PC-9 (cell line): Measurements from ENCODE around the gene E4F1. TPM values are rescaled to one million over a fixed set of nuclear protein-coding genes. Genes with fewer than 3 reads are reported as not detected.

Source experiments
- BruUV-seq: library from RNA; stranded (reverse); fragments of 400-500 nt; replicated peaks from 2 replicates; lab custom pipeline; 2021; lab: Mats Ljungman, UMichigan
- CTCF ChIA-PET: fragments of 300-600 bp; sonication (Branson Sonifier 250); formaldehyde crosslinking; loops from one replicate; lab custom pipeline; 2022; ENCODE audit warnings: antibody characterized with exemption; lab: Charles Lee
- POLR2A ChIA-PET: fragments of 300-600 bp; sonication (Branson Sonifier 250); formaldehyde crosslinking; loops from one replicate; lab custom pipeline; 2022; ENCODE audit warnings: antibody characterized with exemption; ENCODE audit not compliant: unreplicated experiment; lab: Charles Lee
- DNase-seq, 2 experiments: peaks; one replicate each; pipeline versions ENCODE4 v3.0.0 to v3.0.0-alpha.2; 2015 to 2022; ENCODE audit warnings: mixed read lengths in 1 of 2
- H2AFZ ChIP-seq: fragments of 200-600 bp; sonication (generic); 2 replicates; pipeline ENCODE4 v1.8.1; 2017; ENCODE audit warnings: antibody characterized with exemption
- H3F3A ChIP-seq: fragments of 200-600 bp; sonication (generic); 2 replicates; pipeline ENCODE4 v1.8.1; 2017; ENCODE audit warnings: antibody characterized with exemption, mild to moderate bottlenecking, low read depth; ENCODE audit not compliant: insufficient read depth
- H3K27ac ChIP-seq: fragments of 200-600 bp; sonication (generic); 2 replicates; pipeline ENCODE4 v1.6.1; 2016; ENCODE audit warnings: mixed run types
- H3K27me3 ChIP-seq: fragments of 200-600 bp; sonication (generic); 2 replicates; pipeline ENCODE4 v1.6.1; 2016; ENCODE audit warnings: low read depth, mixed run types; ENCODE audit not compliant: insufficient read depth
- H3K36me3 ChIP-seq: fragments of 200-600 bp; sonication (generic); 2 replicates; pipeline ENCODE4 v1.6.1; 2016; ENCODE audit warnings: low read depth, mixed run types
- H3K4me1 ChIP-seq: fragments of 200-600 bp; sonication (generic); replicated peaks from 2 replicates; pipeline ENCODE4 v1.6.1; 2016; ENCODE audit warnings: mixed run types; ENCODE audit not compliant: insufficient read depth
- H3K4me2 ChIP-seq: fragments of 200-600 bp; sonication (generic); 2 replicates; pipeline ENCODE4 v1.6.1; 2017; ENCODE audit warnings: mixed run types
- H3K4me3 ChIP-seq: fragments of 200-600 bp; sonication (generic); 2 replicates; pipeline ENCODE4 v1.6.1; 2016; ENCODE audit warnings: mixed run types
- H3K79me2 ChIP-seq: fragments of 200-600 bp; sonication (generic); 2 replicates; pipeline ENCODE4 v1.6.1; 2017; ENCODE audit warnings: low read depth, mixed run types
- H3K9me2 ChIP-seq: fragments of 200-600 bp; sonication (generic); 2 replicates; pipeline ENCODE4 v1.8.1; 2017; ENCODE audit warnings: mild to moderate bottlenecking; ENCODE audit not compliant: insufficient read depth
- H3K9me3 ChIP-seq: fragments of 200-600 bp; sonication (generic); 2 replicates; pipeline ENCODE4 v1.8.1; 2016; ENCODE audit warnings: low read depth; ENCODE audit not compliant: insufficient read depth
- H4K20me1 ChIP-seq: fragments of 200-600 bp; sonication (generic); 2 replicates; pipeline ENCODE4 v1.8.1; 2017; ENCODE audit not compliant: insufficient read depth
- EZH2 ChIP-seq: fragments of 200-600 bp; sonication (generic); IDR thresholded peaks from 2 replicates; pipeline ENCODE4 v1.8.0; 2017; ENCODE audit warnings: antibody characterized with exemption, low read depth
- intact Hi-C: fragments of 100-400 bp; cut with micrococcal nuclease; formaldehyde crosslinking; loops from one replicate; pipeline ENCODE4 v1.10.0; 2022; ENCODE audit not compliant: unreplicated experiment
- total RNA-seq: library from RNA; stranded (reverse); gene quantifications from 2 replicates; pipeline ENCODE4 v1.2.3, GENCODE V29; 2021
- TF ChIP-seq, protein P1 (sequence below): fragments of 200-600 bp; sonication (generic); conservative IDR thresholded peaks from 2 replicates; pipeline ENCODE4 v1.6.1; 2017; ENCODE audit warnings: mixed run types, antibody characterized with exemption, mild to moderate bottlenecking, moderate library complexity

Gene E4F1
- total RNA-seq, 1 experiment from 2014 or later: 38.8 TPM

DNA sequence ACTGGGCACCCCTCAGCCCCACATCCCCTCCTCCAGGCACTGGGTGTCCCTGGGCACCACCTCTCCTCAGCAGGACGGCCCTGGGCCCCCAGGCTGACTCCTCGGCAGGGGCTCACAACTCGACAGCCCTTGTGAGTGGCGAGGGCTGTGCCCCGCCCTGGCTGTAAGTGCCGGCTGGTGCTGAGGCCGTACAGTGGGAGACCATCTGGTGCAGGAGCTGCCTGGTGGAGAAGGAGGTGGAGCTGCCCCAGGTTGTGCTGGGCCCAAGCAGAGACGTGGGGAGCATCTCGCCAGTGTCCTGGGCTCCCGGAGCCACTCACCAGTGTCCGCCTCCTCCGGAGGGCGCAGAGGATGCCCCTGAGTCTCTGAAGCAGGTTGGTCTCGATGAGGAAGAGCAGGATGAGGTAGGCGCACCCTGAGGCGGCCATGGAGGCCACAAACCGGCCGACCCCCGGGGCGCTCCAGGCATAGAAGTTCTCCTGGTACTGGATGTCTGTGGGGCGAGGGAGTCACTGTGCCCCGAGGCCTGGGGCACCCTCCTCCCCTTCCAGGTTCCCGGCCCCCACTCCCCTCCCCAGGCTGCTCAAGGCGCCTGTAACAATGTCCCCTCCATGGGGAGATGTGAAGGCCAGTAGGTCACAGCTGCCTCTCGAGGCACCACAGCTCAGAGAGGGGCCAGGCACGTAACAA lies 59.6 kb downstream of the E4F1 start:
- Histone ChIP-seq H3K4me3 (no peak overlapping the region), H3F3A (no peaks in the 10 kb centered on the region), H3K36me3 (no peaks in the 10 kb centered on the region), H3K27me3 (peaks cover 85% of the 10 kb centered on the region), H3K27ac (no peak overlapping the region), H4K20me1 (no peaks in the 10 kb centered on the region), H3K9me3 (no peaks in the 10 kb centered on the region), H3K9me2 (no peaks in the 10 kb centered on the region), H2AFZ (no peak overlapping the region), H3K79me2 (no peaks in the 10 kb centered on the region), H3K4me2 (no peak overlapping the region), H3K4me1 (no peaks in the 10 kb centered on the region)
- DNase-seq: no peak
- intact Hi-C loops: no loop called here
- POLR2A ChIA-PET: no interaction called here
- CTCF ChIA-PET: no interaction called here
- BruUV-seq: no TSS peak
- TF ChIP-seq EZH2: no peak
- TF ChIP-seq, protein P1, sequence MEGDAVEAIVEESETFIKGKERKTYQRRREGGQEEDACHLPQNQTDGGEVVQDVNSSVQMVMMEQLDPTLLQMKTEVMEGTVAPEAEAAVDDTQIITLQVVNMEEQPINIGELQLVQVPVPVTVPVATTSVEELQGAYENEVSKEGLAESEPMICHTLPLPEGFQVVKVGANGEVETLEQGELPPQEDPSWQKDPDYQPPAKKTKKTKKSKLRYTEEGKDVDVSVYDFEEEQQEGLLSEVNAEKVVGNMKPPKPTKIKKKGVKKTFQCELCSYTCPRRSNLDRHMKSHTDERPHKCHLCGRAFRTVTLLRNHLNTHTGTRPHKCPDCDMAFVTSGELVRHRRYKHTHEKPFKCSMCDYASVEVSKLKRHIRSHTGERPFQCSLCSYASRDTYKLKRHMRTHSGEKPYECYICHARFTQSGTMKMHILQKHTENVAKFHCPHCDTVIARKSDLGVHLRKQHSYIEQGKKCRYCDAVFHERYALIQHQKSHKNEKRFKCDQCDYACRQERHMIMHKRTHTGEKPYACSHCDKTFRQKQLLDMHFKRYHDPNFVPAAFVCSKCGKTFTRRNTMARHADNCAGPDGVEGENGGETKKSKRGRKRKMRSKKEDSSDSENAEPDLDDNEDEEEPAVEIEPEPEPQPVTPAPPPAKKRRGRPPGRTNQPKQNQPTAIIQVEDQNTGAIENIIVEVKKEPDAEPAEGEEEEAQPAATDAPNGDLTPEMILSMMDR: no peak

DNA sequence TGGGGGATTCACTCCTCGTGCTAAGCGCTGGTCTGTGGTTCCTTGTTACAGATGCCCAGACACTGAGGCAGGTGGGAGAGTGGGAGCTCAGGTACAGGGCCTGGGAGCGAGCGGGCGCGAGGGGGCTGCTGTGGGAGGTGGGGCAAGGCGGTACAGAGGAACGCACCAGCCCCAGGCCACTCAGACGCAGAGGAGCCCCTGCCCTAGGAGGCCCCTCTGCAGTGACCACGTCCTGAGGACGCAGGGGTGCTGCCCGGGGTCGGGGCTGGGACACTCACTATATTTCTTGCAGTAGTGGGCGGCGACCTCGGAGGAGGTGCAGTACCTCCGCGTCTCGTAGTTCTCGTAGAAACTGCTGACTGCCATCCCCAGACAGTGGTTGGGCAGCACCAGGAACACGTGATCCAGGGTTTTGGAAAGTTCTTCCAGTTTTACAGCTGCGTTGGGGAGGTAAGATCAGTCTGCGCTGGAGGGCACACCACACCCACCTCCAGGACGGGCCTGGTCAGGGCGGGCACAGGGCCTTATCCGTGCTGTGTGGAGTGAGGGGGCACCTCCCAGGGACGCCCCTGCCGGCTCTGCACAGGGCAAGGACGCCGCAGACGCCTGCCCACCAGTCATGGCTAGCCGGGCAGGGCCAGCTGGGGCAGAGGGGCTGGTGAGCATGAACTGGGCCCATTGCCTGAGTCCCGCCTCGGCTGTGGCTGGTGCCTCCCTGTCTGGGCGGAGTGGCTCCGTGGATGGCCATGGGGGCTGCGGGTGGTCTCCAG lies 60.8 kb downstream of the E4F1 start:
- CTCF ChIA-PET: no interaction called here

DNA sequence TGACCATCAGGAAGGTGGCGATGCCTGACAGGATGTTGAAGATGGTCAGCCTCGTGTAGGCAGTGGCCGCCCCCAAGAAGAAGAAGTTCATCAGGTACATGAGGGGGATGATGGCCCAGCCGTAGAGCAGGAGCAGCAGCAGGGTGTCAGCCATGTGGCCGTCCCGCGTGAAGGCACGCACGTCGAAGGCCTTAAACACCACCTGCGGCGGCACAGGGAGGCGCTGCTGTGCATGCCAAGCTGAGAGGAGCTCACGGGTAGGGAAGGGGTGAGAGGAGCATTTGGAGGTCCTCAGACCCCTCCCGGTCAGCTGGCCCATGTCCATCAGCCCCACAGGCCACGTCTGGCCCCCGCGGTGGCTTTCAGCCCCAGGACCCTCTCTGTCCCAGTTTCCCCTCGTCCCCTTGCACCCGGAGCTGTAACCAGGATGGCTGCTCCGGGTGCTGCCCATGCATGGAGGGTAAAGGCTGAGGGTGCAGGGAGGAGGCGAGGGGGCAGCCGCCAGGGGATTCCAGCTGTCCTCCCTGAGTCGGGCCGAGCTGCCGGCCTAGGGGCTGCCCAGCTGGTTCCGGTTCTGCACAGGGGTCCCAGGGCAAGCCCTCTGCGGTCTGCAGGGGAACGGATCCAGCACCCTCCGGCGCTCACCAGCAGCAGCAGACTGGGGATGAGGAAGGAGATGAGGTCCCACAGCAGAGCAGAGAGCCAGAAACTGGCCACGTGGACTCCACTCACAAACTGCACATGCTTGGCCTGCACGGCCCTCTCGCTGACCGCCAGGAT lies 61.6 kb downstream of the E4F1 start:
- Histone ChIP-seq H3K36me3 (no peaks in the 10 kb centered on the region), H2AFZ (no peak overlapping the region), H3K27ac (no peak overlapping the region), H3K4me1 (no peaks in the 10 kb centered on the region), H3K4me2 (no peak overlapping the region), H4K20me1 (no peaks in the 10 kb centered on the region), H3K9me2 (no peaks in the 10 kb centered on the region), H3F3A (no peaks in the 10 kb centered on the region), H3K9me3 (no peaks in the 10 kb centered on the region), H3K4me3 (no peak overlapping the region), H3K79me2 (no peaks in the 10 kb centered on the region), H3K27me3 (peaks cover 66% of the 10 kb centered on the region)
- ChIA-PET CTCF (no interaction called here), POLR2A (no interaction called here)
- no peak for DNase-seq
- no TSS peak for BruUV-seq
- TF ChIP-seq, protein P1: no peak
- TF ChIP-seq EZH2: no peak
- intact Hi-C loops: no loop called here

More for the DNA sequence above, 60.8 kb downstream of the E4F1 start:
- no peaks in the 10 kb centered on the region for H3K79me2 ChIP-seq
- no peak overlapping the region for H3K4me3 ChIP-seq
- H2AFZ ChIP-seq: no peak overlapping the region
- POLR2A ChIA-PET: no interaction called here
- no peak overlapping the region for H3K4me2 ChIP-seq
- no peaks in the 10 kb centered on the region for H3K9me3 ChIP-seq
- no TSS peak for BruUV-seq
- H4K20me1 ChIP-seq: no peaks in the 10 kb centered on the region
- H3K9me2 ChIP-seq: no peaks in the 10 kb centered on the region
- H3K36me3 ChIP-seq: no peaks in the 10 kb centered on the region
- H3K4me1 ChIP-seq: no peaks in the 10 kb centered on the region
- H3K27me3 ChIP-seq: peaks cover 74% of the 10 kb centered on the region
- H3K27ac ChIP-seq: no peak overlapping the region
- TF ChIP-seq, protein P1: no peak
- no peak for TF ChIP-seq EZH2
- no peak for DNase-seq
- intact Hi-C loops: no loop called here
- no peaks in the 10 kb centered on the region for H3F3A ChIP-seq
